GM18511 (cell line): ENCODE results near the gene RGS7.
"Not testable (repeated sequence)": the region's sequence is repeated elsewhere in the genome, so short reads cannot be mapped to it uniquely, and the experiment has no call there.

Experiments used
- ATAC-seq: cut with Tn5 transposase; IDR thresholded peaks from one replicate; pipeline ENCODE4 v1.9.1; 2021; ENCODE audit warnings: mild to moderate bottlenecking, moderate library complexity; ENCODE audit not compliant: unreplicated experiment

The RGS7 gene

GRCh38 chr1:241090798-241091197 is 266.2 kb downstream of the RGS7 start:
- ATAC-seq, result no peak

- not testable (repeated sequence) for ATAC-seq
Observed at GRCh38 chr1:241089066-241089465, 267.9 kb downstream of the RGS7 start.

GRCh38 chr1:241088075-241088474 is 268.9 kb downstream of the RGS7 start:
- peak; percentile 53 for ATAC-seq

- ATAC-seq, result no peak
Observed at GRCh38 chr1:241086686-241087085, 270.3 kb downstream of the RGS7 start.

- no peak for ATAC-seq
Observed at GRCh38 chr1:241083285-241083684, 273.7 kb downstream of the RGS7 start.

- no peak for ATAC-seq
Observed at GRCh38 chr1:241081473-241081872, 275.5 kb downstream of the RGS7 start.

GRCh38 chr1:241079459-241079858 is 277.5 kb downstream of the RGS7 start:
- ATAC-seq, result no peak

GRCh38 chr1:241079047-241079446 is 278.0 kb downstream of the RGS7 start:
- ATAC-seq, result no peak

GRCh38 chr1:241077386-241078147 is 279.4 kb downstream of the RGS7 start:
- ATAC-seq, result no peak

GRCh38 chr1:241074507-241074906 is 282.5 kb downstream of the RGS7 start:
- no peak for ATAC-seq

- no peak for ATAC-seq
Observed at GRCh38 chr1:241068359-241068758, 288.6 kb downstream of the RGS7 start.

- ATAC-seq, result no peak
Observed at GRCh38 chr1:241063276-241063675, 293.7 kb downstream of the RGS7 start.

- ATAC-seq, result no peak
Observed at GRCh38 chr1:241061062-241061461, 295.9 kb downstream of the RGS7 start.

GRCh38 chr1:241048622-241049021 is 308.4 kb downstream of the RGS7 start:
- ATAC-seq, result no peak

- no peak for ATAC-seq
Observed at GRCh38 chr1:241045659-241046058, 311.3 kb downstream of the RGS7 start.

GRCh38 chr1:241034203-241034936 is 322.6 kb downstream of the RGS7 start:
- no peak for ATAC-seq

GRCh38 chr1:241024834-241025233 is 332.2 kb downstream of the RGS7 start:
- no peak for ATAC-seq

GRCh38 chr1:241022366-241022765 is 334.6 kb downstream of the RGS7 start:
- ATAC-seq, result no peak

- no peak for ATAC-seq
Observed at GRCh38 chr1:241020851-241021697, 335.9 kb downstream of the RGS7 start.

- ATAC-seq, result no peak
Observed at GRCh38 chr1:241012708-241013340, 344.2 kb downstream of the RGS7 start.

- ATAC-seq, result no peak
Observed at GRCh38 chr1:241007668-241008067, 349.3 kb downstream of the RGS7 start.
